NCI-H510A treated with DMSO at 0.1 percent for 48 hours (cell line): ENCODE data around the gene HSD17B12.

Experiments used
- DNase-seq: peaks from one replicate; lab custom pipeline; 2025; lab: John Stamatoyannopoulos, UW

Gene HSD17B12

GRCh38 chr11:43688394-43688793 lies 7.9 kb downstream of the HSD17B12 start:
- no peak for DNase-seq

DNA sequence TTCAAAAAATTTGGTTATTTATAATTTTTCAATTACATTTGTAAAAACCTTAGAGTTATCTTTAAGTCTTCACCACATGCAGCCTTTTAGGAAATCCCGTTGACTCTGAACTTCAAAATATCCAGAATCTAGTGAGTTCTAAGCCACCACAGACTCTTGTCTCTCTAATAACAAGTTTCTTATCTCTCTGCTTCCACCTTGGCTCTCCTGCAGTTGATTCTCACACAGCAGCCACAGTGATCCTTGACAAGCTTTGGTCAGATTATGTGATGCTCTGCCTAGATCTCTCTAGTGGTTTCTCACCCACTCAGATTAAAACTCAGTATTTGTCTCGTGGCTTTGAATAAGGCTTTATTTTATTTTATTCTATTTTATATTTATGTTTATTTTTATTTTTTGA lies 8.6 kb downstream of the HSD17B12 start:
- DNase-seq: no peak

DNA sequence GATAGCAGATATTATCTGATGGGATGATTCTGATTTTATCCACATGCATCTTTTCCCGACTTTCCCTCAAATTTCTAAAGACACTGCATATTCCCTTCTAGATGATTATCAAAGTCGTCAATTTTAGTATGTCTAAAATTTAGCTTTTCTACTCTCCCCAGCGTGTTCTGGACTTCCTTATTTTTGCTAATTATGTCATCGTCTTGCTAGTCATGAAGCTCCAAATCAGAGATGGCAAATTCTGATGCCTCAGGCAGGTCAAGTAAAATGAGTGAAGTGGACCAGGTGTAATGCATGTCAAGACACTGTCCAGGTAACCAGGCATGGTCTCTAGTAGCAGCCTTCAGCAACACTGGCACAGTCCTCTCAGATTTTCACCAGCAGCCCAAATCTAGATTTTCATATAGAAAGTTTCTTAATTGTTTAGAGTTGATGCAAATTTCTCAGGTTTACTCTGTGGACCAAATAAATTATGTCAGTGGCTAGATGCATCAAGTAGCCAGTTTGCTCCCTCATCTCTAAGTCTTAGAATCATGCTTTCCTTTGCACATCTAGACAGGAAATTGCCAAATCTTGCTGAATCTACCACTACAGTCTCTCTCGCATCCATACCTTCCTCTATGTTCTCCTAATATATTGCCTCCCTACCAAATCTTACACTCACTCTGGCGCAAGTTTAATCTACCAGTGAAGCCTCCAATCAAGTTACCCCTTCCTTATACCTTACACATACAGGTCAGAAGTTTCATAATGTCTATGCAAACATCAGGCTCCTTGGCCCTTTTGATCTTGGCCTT lies 10.6 kb downstream of the HSD17B12 start:
- DNase-seq: no peak

- DNase-seq: no peak
These were observed 11.3 kb downstream of the HSD17B12 start for GRCh38 chr11:43691806-43692205.

- DNase-seq: no peak
These were observed 12.5 kb downstream of the HSD17B12 start for GRCh38 chr11:43693069-43693468.

DNA sequence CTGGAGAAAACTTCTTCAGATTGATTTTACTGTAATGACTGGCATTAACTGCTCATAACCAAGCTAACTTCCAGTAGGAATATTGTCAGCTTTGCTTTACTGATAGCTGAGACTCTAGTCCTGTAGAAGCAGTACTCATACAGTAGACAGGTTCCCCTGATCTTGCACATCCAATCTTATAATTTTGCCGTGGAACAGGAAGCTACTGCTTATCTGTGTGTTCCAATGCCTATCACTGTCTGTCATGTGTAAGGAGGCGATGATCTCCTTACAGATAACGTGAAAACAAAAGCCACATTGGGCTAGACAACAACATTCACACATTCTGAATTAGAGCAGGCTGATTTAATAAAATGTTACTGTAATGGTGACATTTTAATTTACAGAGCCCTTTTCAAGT lies 13.2 kb downstream of the HSD17B12 start:
- DNase-seq: no peak

DNA sequence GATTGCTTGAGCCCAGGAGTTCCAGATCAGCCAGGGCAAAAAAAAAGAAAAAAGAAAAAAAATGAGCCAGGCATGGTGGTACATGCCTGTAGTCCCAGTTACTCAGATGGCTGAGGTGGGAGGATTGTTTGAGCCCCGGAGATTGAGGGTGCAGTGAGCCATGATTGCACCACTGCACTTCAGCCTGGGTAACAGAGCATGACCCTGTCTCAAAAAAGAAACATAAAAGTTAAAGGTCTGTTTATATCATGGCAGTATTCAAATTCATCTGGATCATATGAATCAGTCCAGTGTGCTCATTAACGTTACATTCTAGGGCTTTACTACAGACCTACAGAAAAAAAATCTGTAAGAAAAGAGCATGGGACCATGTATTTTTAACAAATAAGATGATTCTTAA lies 13.9 kb downstream of the HSD17B12 start:
- no peak for DNase-seq

GRCh38 chr11:43697679-43698078 lies 17.1 kb downstream of the HSD17B12 start:
- DNase-seq: no peak

DNA sequence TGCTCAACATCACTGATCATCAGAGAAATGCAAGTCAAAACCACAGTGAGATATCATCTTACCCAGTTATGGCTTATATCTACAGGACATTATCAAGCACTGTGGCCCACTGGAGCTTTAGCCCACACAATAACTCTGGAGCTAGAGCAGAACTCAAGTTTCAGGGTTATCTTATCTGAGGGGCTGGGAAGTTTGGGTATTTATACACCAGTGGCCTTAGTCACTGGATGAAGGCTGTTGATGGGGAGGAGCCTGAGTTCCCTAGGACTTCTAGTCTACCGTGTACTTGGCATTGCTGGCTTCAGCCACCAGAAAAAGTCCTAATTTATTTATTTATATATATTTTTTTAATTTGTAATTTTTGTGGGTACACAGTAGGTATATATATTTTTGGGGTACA lies 19.3 kb downstream of the HSD17B12 start:
- no peak for DNase-seq

- no peak for DNase-seq
These were observed 26.1 kb downstream of the HSD17B12 start for GRCh38 chr11:43706631-43707030.

GRCh38 chr11:43708776-43709175 lies 28.2 kb downstream of the HSD17B12 start:
- no peak for DNase-seq

DNA sequence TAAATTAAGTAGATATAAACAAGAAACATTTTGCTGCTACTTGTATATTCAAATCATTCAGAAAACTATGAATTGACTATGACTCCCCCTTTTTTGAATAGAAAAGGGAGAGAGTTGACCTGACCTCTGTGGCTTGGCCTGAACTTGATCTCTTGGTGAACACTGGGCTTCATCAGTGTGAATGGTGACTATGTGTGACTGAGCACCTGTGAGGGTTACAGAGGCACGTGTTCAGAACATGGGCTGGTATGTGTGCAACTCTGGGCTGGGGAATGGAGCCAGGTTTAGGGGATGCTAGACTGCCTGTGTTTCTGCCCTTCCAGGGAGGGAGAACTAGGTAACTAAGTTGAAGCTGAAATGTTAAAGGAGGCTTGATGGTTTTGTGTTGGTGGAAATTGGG lies 29.2 kb downstream of the HSD17B12 start:
- DNase-seq: no peak

- no peak for DNase-seq
These were observed 32.1 kb downstream of the HSD17B12 start for GRCh38 chr11:43712676-43713075.

DNA sequence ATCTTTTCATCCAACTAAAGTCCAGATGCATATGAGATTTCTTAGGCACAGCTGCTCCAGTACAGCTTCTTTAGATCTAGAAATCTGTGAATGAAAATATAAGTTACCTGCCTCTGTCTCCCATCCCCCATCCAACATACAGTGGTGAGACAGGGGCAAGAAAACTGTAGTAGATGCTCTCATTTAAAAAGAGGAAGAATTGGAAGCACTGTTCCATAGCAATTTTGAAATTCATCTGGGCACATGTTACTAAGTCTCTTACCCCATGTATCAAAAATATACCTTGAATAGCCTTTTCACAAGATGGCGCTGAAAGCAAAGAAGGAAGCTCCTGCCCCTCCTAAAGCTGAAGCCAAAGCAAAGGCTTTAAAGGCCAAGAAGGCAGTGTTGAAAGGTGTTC lies 37.8 kb downstream of the HSD17B12 start:
- DNase-seq: no peak

- DNase-seq: no peak
These were observed 43.1 kb downstream of the HSD17B12 start for GRCh38 chr11:43723617-43724016.

DNA sequence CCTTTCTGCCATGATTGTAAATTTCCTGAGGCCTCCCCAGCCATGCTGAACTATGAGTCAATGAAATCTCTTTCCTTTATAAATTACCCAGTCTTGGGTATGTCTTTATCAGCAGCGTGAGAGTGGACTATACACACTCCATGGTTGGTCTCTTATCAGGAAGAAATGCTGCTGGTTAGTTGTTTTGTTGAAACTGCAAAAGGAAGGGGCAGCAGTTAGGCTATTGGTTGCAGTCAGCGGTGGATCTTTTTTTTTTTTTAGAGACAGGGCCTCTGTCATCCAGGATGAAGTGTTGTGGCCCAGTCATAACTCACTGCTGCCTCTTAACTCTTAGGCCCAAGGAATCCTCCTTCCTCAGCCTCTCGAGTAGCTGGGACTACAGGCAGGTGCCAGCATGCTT lies 51.7 kb downstream of the HSD17B12 start:
- DNase-seq: no peak

DNA sequence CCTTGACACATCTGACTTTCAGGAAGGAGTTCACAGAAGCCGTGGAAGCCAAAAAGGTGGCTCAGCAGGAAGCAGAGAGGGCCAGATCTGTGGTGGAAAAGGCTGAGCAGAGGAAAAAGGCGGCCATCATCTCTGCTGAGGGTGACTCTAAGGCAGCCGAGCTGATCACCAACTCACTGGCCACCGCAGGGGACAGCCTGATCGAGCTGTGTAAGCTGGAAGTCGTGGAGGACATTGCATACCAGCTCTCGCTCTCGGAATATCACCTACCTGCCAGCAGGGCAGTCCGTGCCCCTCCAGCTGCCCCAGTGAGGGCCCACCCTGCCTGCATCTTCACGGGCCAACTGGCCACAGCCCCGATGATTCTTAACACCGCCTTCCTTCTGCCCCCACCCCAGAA lies 53.7 kb downstream of the HSD17B12 start:
- no peak for DNase-seq

DNA sequence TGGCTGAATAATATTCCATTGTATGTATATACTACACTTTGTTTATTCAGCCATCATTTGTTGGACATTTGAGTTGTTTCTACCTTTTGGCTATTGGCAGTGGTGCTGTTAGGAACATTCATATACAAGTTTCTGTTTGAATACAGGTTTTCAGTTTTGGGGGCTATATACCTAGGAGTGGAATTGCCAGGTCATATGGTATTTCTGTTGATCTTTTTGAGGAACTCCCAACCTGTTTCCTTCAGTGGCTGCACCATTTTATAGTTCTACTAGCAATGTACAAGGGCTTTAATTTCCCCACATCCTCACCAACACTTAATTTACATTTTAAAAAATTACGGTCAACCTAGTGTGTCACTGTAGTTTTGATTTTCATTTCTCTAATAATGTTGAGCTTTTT lies 54.6 kb downstream of the HSD17B12 start:
- DNase-seq: no peak

GRCh38 chr11:43735961-43736360 lies 55.4 kb downstream of the HSD17B12 start:
- no peak for DNase-seq

- DNase-seq: no peak
These were observed 56.1 kb downstream of the HSD17B12 start for GRCh38 chr11:43736502-43737200.

GRCh38 chr11:43737201-43737590 lies 56.7 kb downstream of the HSD17B12 start:
- DNase-seq: no peak

DNA sequence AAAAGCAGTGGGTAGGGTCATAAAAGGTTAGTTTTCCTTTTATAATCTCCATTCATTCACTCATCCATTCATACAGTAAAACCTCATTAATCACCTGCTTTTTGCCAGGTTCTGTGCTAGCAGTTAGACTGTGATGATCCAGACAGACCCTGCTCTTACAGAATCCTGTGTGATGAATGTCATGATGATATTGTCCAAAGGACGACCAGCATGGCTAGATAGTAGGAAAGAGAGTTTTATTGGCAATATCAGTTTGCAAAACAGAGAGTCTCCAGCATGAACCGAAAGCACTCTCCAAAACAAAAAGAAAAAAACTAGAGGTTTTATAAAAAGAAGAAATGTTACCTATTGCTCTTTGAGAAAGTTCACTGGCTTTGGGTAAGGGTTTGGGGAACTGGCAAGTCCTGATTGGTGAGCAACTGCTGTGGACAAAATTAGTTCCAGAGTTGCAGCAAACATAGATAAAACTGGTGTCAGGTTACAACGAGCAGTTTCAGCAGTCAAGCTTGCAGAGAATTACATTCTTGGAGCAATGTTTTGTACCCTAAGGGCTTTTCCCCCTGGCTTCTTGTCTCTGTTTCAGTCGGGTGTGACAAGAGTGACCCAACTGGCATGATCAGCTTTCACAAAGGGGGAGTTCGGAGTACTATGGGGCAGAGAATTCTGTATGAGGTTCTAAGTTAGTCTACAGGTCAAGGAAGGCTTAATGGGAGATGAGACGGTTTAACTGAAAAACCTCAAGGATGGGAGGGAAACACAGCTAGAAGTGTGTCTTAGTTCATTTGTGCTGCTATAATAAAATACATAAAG lies 58.3 kb downstream of the HSD17B12 start:
- DNase-seq: no peak

DNA sequence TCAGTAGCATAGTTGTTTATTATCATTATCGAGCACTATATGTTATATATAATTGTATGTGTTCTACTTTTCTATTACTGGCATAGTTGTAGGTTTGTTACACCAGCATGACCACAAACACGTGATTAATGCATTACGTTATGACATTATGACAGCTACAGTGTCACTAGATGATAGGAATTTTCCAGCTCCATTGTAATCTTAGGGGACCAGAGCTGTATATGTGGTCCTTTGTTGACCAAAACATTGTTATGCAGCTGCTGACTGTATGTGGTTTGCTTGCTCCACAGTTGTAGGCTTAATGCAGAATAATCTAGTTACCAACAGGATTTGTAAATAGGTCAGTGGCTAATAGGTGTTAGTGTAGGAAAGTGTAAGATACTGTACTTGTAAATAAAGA lies 66.1 kb downstream of the HSD17B12 start:
- no peak for DNase-seq
